HG02943 (cell line): ENCODE data around the gene ARL16.
"Not testable (repeated sequence)": the region's sequence is repeated elsewhere in the genome, so short reads cannot be mapped to it uniquely, and the experiment has no call there.

ENCODE experiments used
- ATAC-seq: cut with Tn5 transposase; IDR thresholded peaks from one replicate; pipeline ENCODE4 v1.9.1; 2021; ENCODE audit warnings: mild to moderate bottlenecking, low read depth, moderate library complexity; ENCODE audit not compliant: unreplicated experiment

The ARL16 gene

DNA sequence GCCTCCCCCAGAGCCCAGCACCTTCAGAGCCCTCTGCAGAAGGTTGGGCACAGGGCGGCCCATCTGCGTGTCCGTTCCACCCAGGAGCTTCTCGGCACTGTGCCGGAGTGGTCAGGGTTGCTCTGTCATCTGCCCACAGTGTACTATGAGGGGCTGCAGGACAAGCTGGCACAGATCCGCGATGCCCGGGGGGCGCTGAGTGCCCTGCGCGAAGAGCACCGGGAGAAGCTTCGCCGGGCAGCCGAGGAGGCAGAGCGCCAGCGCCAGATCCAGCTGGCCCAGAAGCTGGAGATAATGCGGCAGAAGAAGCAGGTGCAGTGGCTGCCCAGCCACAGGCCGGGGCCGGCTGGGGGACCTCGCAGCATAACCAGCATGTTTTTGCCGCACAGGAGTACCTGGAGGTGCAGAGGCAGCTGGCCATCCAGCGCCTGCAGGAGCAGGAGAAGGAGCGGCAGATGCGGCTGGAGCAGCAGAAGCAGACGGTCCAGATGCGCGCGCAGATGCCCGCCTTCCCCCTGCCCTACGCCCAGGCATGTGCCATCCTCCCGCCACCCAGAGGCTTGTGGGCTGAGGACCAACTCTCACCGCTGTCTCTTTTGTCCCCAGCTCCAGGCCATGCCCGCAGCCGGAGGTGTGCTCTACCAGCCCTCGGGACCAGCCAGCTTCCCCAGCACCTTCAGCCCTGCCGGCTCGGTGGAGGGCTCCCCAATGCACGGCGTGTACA is 12.8 kb upstream of the ARL16 start:
- no peak for ATAC-seq

GRCh38 chr17:81695801-81696200 is 12.2 kb upstream of the ARL16 start:
- ATAC-seq = no peak

DNA sequence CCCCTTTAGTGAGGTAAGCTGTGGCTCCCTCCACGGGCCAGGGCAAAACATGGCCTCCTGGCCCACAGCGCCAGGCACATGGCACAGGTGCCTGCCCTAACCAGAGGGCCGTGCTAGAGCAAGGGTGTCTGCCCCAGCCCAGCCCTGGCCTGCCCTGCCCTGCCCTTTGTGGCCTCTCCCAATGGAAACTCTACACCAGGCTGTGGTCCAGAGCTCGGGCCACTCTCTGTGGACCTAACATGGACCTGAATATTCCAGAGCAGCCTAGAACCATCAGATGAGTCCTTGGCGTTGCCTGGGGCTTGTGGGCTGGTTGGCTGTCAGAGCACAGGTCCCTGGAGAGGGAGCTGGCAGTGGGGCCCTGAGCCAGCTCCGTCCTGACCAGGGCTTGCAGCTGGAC is 11.6 kb upstream of the ARL16 start:
- no peak for ATAC-seq

DNA sequence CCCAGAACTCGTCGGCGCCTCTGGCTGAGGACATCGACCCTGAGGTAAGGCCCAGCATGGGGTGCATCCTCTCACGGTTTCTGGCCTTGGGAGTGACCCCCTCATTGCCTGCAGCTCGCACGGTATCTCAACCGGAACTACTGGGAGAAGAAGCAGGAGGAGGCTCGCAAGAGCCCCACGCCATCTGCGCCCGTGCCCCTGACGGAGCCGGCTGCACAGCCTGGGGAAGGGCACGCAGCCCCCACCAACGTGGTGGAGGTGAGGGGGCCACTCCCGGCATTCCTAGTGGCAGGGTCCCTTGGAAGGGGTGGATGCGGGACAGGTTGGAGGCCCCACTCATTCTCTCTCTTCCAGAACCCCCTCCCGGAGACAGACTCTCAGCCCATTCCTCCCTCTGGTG is 11.2 kb upstream of the ARL16 start:
- ATAC-seq = no peak

GRCh38 chr17:81693509-81694210 is 10.1 kb upstream of the ARL16 start:
- no peak for ATAC-seq

- no peak for ATAC-seq
These were observed 8.0 kb upstream of the ARL16 start for GRCh38 chr17:81691608-81692007.

DNA sequence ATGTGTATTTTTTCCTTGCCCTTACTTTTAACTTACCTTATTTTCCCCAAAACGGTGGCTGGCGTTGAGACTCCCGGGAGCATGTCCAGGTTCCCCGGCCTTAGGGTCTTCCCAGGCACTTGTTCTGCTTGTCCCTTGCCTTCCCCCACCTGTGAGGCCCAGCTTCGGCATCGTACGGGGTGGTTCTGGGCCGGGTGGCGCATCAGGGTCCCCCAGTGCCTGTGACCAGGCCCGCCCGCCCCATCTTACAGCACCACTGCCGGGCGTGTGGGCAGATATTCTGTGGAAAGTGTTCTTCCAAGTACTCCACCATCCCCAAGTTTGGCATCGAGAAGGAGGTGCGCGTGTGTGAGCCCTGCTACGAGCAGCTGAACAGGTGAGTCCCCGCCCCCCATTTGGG is 7.6 kb upstream of the ARL16 start:
- ATAC-seq = no peak

GRCh38 chr17:81690549-81690948 is 7.0 kb upstream of the ARL16 start:
- no peak for ATAC-seq

- no peak for ATAC-seq
These were observed 6.5 kb upstream of the ARL16 start for GRCh38 chr17:81690066-81690465.

DNA sequence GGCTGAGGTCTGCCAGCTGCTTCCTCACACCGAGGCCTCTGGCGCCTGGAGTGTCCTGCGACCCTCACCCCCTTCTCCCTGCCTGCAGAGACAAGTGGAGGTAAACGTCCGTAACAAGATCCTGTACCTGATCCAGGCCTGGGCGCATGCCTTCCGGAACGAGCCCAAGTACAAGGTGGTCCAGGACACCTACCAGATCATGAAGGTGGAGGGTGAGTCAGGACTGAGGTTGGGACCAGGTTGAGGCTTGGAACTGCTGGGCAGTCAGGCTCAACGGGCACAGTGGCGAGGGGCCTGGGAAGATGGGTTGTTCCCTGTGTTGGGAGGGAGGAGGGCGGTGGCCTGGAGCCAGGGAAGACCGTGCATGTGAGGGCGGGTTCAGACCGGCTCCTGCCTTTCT is 5.0 kb upstream of the ARL16 start:
- no peak for ATAC-seq

- no peak for ATAC-seq
These were observed 4.4 kb upstream of the ARL16 start for GRCh38 chr17:81687770-81688541.

- ATAC-seq = no peak
These were observed 3.0 kb upstream of the ARL16 start for GRCh38 chr17:81686614-81687013.

- no peak for ATAC-seq
These were observed 1.5 kb upstream of the ARL16 start for GRCh38 chr17:81685108-81685507.

GRCh38 chr17:81684442-81684911 is 880 bp upstream of the ARL16 start:
- no peak for ATAC-seq

- ATAC-seq = peak; percentile 2
These were observed 401 bp downstream of the ARL16 start for GRCh38 chr17:81683208-81683583.

DNA sequence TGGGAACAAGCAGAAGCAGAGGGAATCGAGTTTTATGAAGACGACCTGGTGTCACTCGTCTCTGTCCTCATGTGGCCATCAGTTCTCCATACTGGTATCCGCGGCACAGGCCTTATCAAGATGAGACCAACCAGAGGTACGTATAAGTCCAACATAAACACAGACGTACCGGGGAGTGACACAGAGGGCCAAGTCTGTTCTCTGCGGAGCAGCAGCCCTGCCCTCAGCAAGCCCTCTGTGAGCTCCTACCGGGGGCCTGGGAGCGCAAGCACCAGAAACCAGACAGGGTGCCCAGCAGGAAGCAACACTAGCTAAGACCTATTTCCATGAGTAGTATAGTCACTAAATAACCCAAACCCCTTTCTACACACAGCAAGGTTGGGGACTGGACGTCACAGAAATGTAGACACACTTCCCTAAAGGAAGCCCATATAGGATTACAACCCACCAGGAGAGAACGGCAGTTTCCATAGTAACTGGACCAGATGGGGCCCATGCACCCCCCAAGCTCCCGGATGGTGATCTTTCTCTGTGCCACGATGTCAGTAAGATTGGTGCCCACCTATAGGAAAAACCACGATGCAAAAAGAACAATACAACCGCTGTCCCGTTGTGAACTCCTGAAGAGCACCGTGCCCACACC is 911 bp downstream of the ARL16 start:
- no peak for ATAC-seq

DNA sequence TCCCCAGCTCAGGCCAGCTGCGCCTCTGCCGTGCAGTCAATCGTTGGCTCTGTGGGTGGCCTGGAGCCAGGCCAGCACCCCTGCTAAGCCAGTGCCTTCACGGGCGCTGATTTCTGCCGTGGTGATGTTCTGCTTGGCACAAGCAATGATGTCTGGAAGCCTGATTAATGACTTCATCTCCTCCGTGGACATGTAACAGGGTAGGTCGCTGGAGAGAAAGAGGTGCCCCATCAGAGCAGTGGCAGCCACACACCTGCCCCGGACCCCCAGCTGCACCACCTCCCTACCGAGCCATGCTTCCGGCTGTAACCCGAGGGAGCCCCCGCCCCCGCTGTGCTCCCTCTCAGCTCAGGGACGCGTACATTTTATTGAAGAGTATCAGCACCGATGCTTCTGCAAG is 1.9 kb downstream of the ARL16 start:
- ATAC-seq = no peak

DNA sequence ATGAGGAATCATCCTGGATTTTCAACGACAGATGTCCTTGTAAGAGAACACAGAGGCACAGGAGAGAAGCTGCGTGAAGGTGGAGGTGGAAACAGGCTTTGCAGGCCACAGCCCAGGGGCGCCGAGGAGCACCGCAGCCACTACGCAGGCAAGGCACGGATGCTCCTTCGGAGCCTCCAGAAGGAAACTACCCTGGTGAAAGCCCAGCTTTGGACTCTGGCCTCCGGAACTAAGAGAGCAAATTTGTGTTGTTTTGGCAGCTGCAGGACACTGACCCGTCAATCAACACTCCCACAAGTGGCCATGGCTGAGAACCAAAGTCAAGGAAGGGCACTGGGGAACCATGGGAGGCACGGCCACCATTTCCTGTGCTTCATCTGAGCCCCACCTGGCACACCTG is 3.4 kb downstream of the ARL16 start:
- ATAC-seq = no peak

DNA sequence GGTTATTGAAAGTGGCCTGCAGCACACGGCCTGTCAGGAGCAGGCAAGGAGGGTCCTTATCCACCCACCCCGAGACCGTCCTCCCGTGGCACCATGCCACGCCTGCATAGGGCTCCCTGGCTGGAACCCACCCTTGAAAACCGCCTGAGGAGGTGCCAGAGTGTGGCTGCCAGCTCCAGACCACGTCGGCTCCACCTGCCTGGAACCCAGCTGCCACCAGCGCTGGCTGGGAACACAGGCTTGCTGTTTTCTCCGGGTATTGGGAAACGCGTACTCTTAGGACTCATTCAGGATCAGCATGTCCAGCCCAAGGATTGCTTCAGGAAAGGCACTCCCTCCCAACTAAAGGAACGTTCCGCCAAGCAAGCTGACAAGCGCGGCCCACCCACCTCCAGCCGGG is 6.7 kb downstream of the ARL16 start:
- ATAC-seq = no peak

- not testable (repeated sequence) for ATAC-seq
These were observed 7.9 kb downstream of the ARL16 start for GRCh38 chr17:81675515-81676221.
